Hepatocyte (in vitro differentiated cells): ENCODE results near the gene CYTH1. TPM values are rescaled to one million over a fixed set of nuclear protein-coding genes. Genes with fewer than 3 reads are reported as not detected.

Experiments used
- DNase-seq: peaks from one replicate; pipeline ENCODE4 v3.0.0-alpha.2; 2016; ENCODE audit warnings: low spot score
- H2AFZ ChIP-seq: fragments of 200-600 bp; sonication (generic); 2 replicates; pipeline ENCODE4 v1.6.0; 2016; ENCODE audit warnings: antibody characterized with exemption, mild to moderate bottlenecking
- H3K27ac ChIP-seq: fragments of 200-600 bp; sonication (generic); 2 replicates; pipeline ENCODE4 v1.5.1; 2016; ENCODE audit warnings: mild to moderate bottlenecking
- H3K27me3 ChIP-seq: fragments of 200-600 bp; sonication (generic); 2 replicates; pipeline ENCODE4 v1.6.1; 2016
- H3K36me3 ChIP-seq: fragments of 200-600 bp; sonication (generic); replicated peaks from 2 replicates; pipeline ENCODE4 v1.5.1; 2016; ENCODE audit warnings: low read depth; ENCODE audit not compliant: insufficient read depth
- H3K4me1 ChIP-seq: fragments of 200-600 bp; sonication (generic); 2 replicates; pipeline ENCODE4 v1.5.1; 2016; ENCODE audit warnings: mild to moderate bottlenecking, moderate library complexity; ENCODE audit not compliant: insufficient read depth
- H3K4me2 ChIP-seq: fragments of 200-600 bp; sonication (generic); 2 replicates; pipeline ENCODE4 v1.6.0; 2016
- H3K4me3 ChIP-seq: fragments of 200-600 bp; sonication (generic); 2 replicates; pipeline ENCODE4 v1.5.1; 2016; ENCODE audit warnings: mild to moderate bottlenecking
- H3K79me2 ChIP-seq: fragments of 200-600 bp; sonication (generic); 2 replicates; pipeline ENCODE4 v1.6.0; 2017; ENCODE audit warnings: mild to moderate bottlenecking
- H3K9me2 ChIP-seq: fragments of 200-600 bp; sonication (generic); replicated peaks from 2 replicates; pipeline ENCODE4 v1.6.0; 2017; ENCODE audit warnings: mild to moderate bottlenecking; ENCODE audit not compliant: insufficient read depth
- H3K9me3 ChIP-seq: fragments of 200-600 bp; sonication (generic); 2 replicates; pipeline ENCODE4 v1.5.1; 2016; ENCODE audit warnings: low read depth, mild to moderate bottlenecking
- H4K20me1 ChIP-seq: fragments of 200-600 bp; sonication (generic); 2 replicates; pipeline ENCODE4 v1.6.0; 2016; ENCODE audit warnings: mild to moderate bottlenecking; ENCODE audit not compliant: insufficient read depth, poor library complexity, severe bottlenecking
- EZH2 ChIP-seq: fragments of 200-600 bp; sonication (generic); IDR thresholded peaks from 2 replicates; pipeline ENCODE4 v1.6.1; 2016; ENCODE audit warnings: antibody characterized with exemption, mild to moderate bottlenecking, borderline replicate concordance
- EZH2phosphoT487 ChIP-seq: fragments of 200-600 bp; sonication (generic); IDR thresholded peaks from one replicate; pipeline ENCODE4 v1.6.1; 2018; ENCODE audit warnings: antibody characterized with exemption, mild to moderate bottlenecking, low read depth, moderate library complexity; ENCODE audit not compliant: unreplicated experiment, severe bottlenecking
- WGBS: methylation state at CpG from one replicate; pipeline ENCODE4 v1.1.6; 2016; ENCODE audit warnings: low lambda C conversion rate; ENCODE audit errors: missing lambda C conversion rate; 5-methylcytosine and 5-hydroxymethylcytosine counted together
- polyA plus RNA-seq: library from polyadenylated mRNA; unstranded; fragments of >200 nt; fragmentation: Nextera tagmentation; extraction: Ambion mirVana; gene quantifications from 2 replicates; pipeline ENCODE4 v1.2.1, GENCODE V29; 2016
- total RNA-seq: library from RNA; depleted of rRNA; stranded (reverse); fragments of >200 nt; gene quantifications from 2 replicates; pipeline ENCODE4 v1.2.3, GENCODE V29; 2014
- TF ChIP-seq, protein P1 (sequence below): fragments of 200-600 bp; sonication (generic); IDR thresholded peaks from 2 replicates; pipeline ENCODE4 v1.5.1; 2016; ENCODE audit warnings: antibody characterized with exemption, mild to moderate bottlenecking; ENCODE audit not compliant: poor library complexity

CYTH1 gene
- total and polyA plus RNA-seq, 2 experiments from 2014 or later: 38.5 to 44.4 TPM

DNA sequence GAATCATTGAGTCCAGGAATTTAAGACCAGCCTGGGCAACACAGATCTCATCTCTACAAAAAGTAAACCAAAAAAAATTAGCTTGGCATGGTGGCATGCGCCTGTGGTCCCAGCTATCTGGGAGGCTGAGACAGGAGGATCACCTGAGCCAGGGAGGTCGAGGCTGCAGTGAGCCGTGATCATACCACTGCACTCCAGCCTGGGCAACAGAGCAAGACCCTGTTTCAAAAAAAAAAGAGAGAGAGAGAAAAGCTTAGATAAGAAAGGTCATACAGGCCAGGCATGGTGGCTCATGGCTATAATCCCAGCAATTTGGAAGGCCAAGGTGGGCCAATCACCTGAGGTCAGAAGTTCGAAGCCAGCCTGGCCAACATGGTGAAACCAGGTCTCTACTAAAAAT is 141.4 kb downstream of the CYTH1 start:
- H2AFZ ChIP-seq: no peak overlapping the region
- no peaks in the 10 kb centered on the region for H3K9me3 ChIP-seq
- H3K4me1 ChIP-seq: no peaks in the 10 kb centered on the region
- no peak overlapping the region for H3K27ac ChIP-seq
- H3K27me3 ChIP-seq: no peaks in the 10 kb centered on the region
- no peak overlapping the region for H3K4me3 ChIP-seq
- 85% methylated on average over 4 of the region's 4 CpGs for WGBS
- H3K36me3 ChIP-seq: no peaks in the 10 kb centered on the region
- no peaks in the 10 kb centered on the region for H4K20me1 ChIP-seq
- H3K4me2 ChIP-seq: no peak overlapping the region
- TF ChIP-seq EZH2phosphoT487 (no peak), EZH2 (no peak)
- TF ChIP-seq, protein P1, sequence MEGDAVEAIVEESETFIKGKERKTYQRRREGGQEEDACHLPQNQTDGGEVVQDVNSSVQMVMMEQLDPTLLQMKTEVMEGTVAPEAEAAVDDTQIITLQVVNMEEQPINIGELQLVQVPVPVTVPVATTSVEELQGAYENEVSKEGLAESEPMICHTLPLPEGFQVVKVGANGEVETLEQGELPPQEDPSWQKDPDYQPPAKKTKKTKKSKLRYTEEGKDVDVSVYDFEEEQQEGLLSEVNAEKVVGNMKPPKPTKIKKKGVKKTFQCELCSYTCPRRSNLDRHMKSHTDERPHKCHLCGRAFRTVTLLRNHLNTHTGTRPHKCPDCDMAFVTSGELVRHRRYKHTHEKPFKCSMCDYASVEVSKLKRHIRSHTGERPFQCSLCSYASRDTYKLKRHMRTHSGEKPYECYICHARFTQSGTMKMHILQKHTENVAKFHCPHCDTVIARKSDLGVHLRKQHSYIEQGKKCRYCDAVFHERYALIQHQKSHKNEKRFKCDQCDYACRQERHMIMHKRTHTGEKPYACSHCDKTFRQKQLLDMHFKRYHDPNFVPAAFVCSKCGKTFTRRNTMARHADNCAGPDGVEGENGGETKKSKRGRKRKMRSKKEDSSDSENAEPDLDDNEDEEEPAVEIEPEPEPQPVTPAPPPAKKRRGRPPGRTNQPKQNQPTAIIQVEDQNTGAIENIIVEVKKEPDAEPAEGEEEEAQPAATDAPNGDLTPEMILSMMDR: no peak
- no peak for DNase-seq
- no peaks in the 10 kb centered on the region for H3K9me2 ChIP-seq
- H3K79me2 ChIP-seq: no peaks in the 10 kb centered on the region

DNA sequence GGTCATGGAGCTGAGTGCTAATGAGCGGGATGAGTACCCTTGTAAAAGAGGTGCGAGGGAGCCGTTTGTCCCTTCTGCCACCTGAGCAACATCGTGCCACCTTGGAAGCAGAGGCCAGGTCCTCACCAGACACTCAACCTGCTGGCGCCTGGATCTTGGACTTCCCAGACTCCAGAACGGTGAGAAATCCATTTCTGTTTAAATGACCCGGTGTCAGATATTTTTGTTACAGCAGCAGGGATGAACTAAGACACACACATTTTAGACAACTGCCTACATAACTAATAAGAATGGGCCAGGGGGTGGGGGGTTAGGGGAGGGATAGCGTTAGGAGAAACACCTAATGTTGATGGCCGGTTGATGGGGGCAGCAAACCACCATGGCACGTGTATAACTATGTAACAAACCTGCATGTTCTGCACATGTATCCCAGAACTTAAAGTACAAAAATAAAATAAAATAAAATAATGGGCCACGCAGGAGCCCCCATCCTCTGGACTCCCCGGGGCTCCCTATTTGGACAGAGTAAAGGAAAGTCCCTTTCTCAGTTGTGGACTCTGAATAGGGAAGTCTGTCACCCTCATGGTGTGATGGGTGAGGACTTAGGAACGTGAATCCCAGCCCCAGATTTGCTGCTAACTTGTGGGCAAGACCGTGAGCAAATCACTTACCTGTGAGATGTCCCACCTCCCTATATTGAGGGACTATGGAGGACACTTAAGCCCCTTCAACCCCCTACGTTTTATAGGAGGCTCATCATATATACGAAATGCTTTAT is 144.2 kb downstream of the CYTH1 start:
- H3K9me2 ChIP-seq: no peaks in the 10 kb centered on the region
- H3K27ac ChIP-seq: no peak overlapping the region
- H3K4me1 ChIP-seq: no peaks in the 10 kb centered on the region
- no peak for DNase-seq
- H3K36me3 ChIP-seq: no peaks in the 10 kb centered on the region
- H3K27me3 ChIP-seq: no peaks in the 10 kb centered on the region
- no peak overlapping the region for H2AFZ ChIP-seq
- TF ChIP-seq EZH2: no peak
- no peak for TF ChIP-seq EZH2phosphoT487
- TF ChIP-seq, protein P1: no peak
- H4K20me1 ChIP-seq: no peaks in the 10 kb centered on the region
- no peak overlapping the region for H3K4me3 ChIP-seq
- H3K79me2 ChIP-seq: no peaks in the 10 kb centered on the region
- H3K9me3 ChIP-seq: no peaks in the 10 kb centered on the region
- H3K4me2 ChIP-seq: no peak overlapping the region
- WGBS: 88% methylated on average over 16 of the region's 16 CpGs

DNA sequence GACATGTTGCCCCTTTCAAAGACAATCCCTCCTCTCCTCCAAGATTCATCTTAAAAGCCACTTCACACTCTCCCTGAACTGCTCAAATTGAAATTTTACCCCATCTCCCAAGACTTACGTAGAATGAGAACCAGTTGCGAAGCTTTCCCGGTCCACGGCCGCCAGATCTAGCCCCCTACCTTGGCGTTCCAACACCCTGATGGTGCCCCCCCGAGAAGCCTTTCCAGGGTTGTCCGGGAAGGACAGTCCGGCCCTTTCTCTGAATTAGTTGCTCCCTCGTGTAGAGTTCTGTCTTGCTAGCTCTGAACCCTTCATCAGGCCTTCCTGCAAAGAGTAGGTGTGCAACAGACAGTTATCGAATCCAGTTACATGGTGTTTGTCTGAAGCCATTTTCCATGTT is 144.9 kb downstream of the CYTH1 start:
- Histone ChIP-seq H2AFZ (no peak overlapping the region), H4K20me1 (no peaks in the 10 kb centered on the region), H3K9me2 (no peaks in the 10 kb centered on the region), H3K27ac (no peak overlapping the region), H3K36me3 (no peaks in the 10 kb centered on the region), H3K4me3 (no peak overlapping the region), H3K4me1 (no peaks in the 10 kb centered on the region), H3K9me3 (no peaks in the 10 kb centered on the region), H3K27me3 (no peaks in the 10 kb centered on the region), H3K79me2 (no peaks in the 10 kb centered on the region), H3K4me2 (no peak overlapping the region)
- 88% methylated on average over 11 of the region's 11 CpGs for WGBS
- DNase-seq: no peak
- no peak for TF ChIP-seq EZH2
- TF ChIP-seq, protein P1: no peak
- no peak for TF ChIP-seq EZH2phosphoT487
